Panc1 (cell line): ENCODE results near the gene CBX8.

ENCODE experiments used
- POLR2AphosphoS5 ChIP-seq: IDR thresholded peaks from 2 replicates; pipeline ENCODE4 v1.6.1; 2012; ENCODE audit warnings: mild to moderate bottlenecking, low read depth, low read length, moderate library complexity
- SIN3A ChIP-seq: IDR thresholded peaks from 2 replicates; pipeline ENCODE4 v1.6.1; 2012; ENCODE audit warnings: low read depth, mild to moderate bottlenecking, low read length, moderate library complexity, borderline replicate concordance; ENCODE audit not compliant: insufficient read depth
- TCF7L2 ChIP-seq: IDR thresholded peaks from 2 replicates; pipeline ENCODE4 v1.6.1; 2011; ENCODE audit warnings: mild to moderate bottlenecking, low read depth, low read length, inconsistent platforms
- TF ChIP-seq, protein P1 (sequence below): fragments of 450-650 bp; IDR thresholded peaks from 2 replicates; pipeline ENCODE4 v1.5.1; 2017; ENCODE audit warnings: mild to moderate bottlenecking
- TF ChIP-seq, protein P2 (sequence below), 2 experiments: IDR thresholded peaks; 2 replicates each; pipeline ENCODE4 v1.6.1; 2011 to 2012; ENCODE audit warnings: low read depth in 2 of 2, control low read depth in 1 of 2, low read length in 1 of 2, mild to moderate bottlenecking in 1 of 2, moderate library complexity in 1 of 2; ENCODE audit not compliant: insufficient read depth in 1 of 2

DNA sequence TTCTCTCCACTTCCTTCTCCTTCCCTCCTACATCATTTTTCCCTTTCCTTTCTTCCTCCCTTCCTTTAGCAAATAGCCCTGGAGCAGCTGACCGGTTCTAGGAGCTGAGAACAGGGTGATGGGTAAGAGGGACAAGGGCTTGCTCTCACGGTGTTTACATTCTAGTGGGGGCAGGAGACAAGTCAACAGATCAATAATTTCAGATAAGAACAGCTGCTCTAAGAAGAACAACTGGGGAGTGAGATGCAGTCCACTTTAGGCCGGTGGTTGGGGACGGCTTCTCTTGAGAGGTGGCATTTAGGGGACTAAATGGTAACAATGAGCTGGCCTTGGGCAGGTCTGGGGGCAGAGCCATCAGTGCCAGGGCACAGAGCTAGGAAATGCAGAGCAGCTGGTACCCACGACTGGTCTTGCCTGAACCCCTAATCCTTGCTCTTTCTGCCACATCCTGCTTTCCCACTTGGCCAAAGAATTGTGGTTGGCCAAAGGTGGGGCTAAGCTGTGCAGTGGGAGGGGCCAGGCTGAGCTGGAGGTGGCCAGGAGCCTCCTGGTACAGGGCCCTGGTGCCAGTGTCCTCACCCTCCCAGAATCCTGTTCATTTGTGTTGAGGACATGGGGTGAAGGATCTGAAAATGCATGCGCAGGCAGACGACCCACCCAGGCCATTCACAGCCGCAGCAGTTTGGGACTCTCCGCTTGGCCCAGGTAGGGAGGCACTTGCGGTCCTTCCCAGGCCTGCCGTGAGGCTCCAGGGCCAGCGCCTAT is 24.6 kb upstream of the CBX8 start:
- TF ChIP-seq, protein P1, sequence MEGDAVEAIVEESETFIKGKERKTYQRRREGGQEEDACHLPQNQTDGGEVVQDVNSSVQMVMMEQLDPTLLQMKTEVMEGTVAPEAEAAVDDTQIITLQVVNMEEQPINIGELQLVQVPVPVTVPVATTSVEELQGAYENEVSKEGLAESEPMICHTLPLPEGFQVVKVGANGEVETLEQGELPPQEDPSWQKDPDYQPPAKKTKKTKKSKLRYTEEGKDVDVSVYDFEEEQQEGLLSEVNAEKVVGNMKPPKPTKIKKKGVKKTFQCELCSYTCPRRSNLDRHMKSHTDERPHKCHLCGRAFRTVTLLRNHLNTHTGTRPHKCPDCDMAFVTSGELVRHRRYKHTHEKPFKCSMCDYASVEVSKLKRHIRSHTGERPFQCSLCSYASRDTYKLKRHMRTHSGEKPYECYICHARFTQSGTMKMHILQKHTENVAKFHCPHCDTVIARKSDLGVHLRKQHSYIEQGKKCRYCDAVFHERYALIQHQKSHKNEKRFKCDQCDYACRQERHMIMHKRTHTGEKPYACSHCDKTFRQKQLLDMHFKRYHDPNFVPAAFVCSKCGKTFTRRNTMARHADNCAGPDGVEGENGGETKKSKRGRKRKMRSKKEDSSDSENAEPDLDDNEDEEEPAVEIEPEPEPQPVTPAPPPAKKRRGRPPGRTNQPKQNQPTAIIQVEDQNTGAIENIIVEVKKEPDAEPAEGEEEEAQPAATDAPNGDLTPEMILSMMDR = no peak
- TF ChIP-seq TCF7L2 (no peak), POLR2AphosphoS5 (no peak), SIN3A (no peak)
- TF ChIP-seq, protein P2, sequence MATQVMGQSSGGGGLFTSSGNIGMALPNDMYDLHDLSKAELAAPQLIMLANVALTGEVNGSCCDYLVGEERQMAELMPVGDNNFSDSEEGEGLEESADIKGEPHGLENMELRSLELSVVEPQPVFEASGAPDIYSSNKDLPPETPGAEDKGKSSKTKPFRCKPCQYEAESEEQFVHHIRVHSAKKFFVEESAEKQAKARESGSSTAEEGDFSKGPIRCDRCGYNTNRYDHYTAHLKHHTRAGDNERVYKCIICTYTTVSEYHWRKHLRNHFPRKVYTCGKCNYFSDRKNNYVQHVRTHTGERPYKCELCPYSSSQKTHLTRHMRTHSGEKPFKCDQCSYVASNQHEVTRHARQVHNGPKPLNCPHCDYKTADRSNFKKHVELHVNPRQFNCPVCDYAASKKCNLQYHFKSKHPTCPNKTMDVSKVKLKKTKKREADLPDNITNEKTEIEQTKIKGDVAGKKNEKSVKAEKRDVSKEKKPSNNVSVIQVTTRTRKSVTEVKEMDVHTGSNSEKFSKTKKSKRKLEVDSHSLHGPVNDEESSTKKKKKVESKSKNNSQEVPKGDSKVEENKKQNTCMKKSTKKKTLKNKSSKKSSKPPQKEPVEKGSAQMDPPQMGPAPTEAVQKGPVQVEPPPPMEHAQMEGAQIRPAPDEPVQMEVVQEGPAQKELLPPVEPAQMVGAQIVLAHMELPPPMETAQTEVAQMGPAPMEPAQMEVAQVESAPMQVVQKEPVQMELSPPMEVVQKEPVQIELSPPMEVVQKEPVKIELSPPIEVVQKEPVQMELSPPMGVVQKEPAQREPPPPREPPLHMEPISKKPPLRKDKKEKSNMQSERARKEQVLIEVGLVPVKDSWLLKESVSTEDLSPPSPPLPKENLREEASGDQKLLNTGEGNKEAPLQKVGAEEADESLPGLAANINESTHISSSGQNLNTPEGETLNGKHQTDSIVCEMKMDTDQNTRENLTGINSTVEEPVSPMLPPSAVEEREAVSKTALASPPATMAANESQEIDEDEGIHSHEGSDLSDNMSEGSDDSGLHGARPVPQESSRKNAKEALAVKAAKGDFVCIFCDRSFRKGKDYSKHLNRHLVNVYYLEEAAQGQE (IDR thresholded peaks at IDR 0.05; ENCODE audit: insufficient read depth in 1 of 2, low read depth in 2 of 2, low read length in 1 of 2) = no peak
